Bronchial epithelial cell (primary cell): ENCODE results near the gene THEM4. TPM values are rescaled to one million over a fixed set of nuclear protein-coding genes. Genes with fewer than 3 reads are reported as not detected.

Source experiments
- DNase-seq: peaks from one replicate; pipeline ENCODE4 v3.0.0-alpha.2; 2010; ENCODE audit warnings: low read depth
- FAIRE-seq: peaks from 2 replicates; lab custom pipeline; 2011; peaks lifted over from hg19 to GRCh38; lab: Jason Lieb, UNC
- H3K27me3 ChIP-seq: 2 replicates; pipeline ENCODE4 v1.5.1; 2011; ENCODE audit warnings: low read length; ENCODE audit not compliant: control insufficient read depth, insufficient read depth
- H3K36me3 ChIP-seq: 2 replicates; pipeline ENCODE4 v1.5.1; 2011; ENCODE audit warnings: low read length; ENCODE audit not compliant: control insufficient read depth, insufficient read depth
- H3K4me3 ChIP-seq: 2 replicates; pipeline ENCODE4 v1.5.1; 2011; ENCODE audit warnings: mild to moderate bottlenecking, low read depth, low read length, control low read depth
- total RNA-seq: library from RNA; depleted of rRNA; stranded (reverse); fragments of >200 nt; gene quantifications from 2 replicates; pipeline ENCODE4 v1.2.1, GENCODE V29; 2014
- TF ChIP-seq, protein P1 (sequence below): IDR thresholded peaks from 2 replicates; pipeline ENCODE4 v1.5.1; 2011; ENCODE audit warnings: mild to moderate bottlenecking, moderate library complexity, low read length, control low read depth, inconsistent platforms; ENCODE audit not compliant: insufficient read depth, severe bottlenecking

Gene THEM4
- total RNA-seq, 1 donor from 2014 or later, result 9.7 TPM

DNA sequence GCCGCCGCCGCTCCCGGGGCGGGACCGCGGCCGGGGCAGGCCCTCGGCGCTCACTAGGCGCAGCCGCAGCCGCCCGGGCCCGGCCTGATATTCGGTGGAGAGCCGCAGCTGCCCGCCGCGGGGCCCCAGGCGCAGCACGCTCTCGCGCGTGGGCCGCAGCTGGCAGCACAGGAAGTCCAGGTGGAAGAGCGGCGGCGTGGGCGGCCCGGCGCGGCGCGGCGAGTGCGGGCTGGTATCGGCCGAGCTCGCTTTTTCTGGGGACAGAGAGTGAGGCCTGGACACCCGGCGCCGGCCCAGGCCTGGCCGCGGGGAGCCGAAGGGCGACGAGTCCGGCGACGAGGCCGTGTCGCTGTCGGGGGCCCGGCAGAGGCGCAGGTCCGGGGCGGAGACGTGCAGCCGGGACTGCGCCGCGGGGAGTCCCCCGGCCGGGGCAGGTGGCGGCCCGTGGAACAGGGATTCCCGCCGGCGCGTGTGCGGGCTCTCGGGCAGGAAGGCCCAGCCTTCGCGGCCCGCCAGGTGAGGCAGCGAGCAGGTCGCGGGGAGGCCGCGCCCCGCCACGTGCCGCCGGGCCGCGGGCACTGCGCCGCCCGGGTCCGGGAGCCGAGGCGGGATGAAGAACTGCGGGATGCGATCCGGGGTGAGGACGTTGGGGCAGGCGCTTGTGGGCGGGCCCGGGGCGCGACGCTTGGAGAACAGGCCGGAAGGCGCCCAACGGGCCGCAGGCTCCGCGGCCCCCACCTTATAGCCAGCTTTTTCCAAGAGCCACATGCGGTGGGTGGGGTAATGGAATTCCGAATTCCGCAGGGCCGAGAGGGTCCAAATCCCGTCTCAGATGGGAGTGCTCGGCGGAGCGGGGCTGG lies 70.9 kb downstream of the THEM4 start:
- Histone ChIP-seq H3K27me3 (no peaks in the 10 kb centered on the region), H3K36me3 (no peaks in the 10 kb centered on the region), H3K4me3 (no peak overlapping the region)
- FAIRE-seq (no peak), DNase-seq (no peak)
- TF ChIP-seq, protein P1, sequence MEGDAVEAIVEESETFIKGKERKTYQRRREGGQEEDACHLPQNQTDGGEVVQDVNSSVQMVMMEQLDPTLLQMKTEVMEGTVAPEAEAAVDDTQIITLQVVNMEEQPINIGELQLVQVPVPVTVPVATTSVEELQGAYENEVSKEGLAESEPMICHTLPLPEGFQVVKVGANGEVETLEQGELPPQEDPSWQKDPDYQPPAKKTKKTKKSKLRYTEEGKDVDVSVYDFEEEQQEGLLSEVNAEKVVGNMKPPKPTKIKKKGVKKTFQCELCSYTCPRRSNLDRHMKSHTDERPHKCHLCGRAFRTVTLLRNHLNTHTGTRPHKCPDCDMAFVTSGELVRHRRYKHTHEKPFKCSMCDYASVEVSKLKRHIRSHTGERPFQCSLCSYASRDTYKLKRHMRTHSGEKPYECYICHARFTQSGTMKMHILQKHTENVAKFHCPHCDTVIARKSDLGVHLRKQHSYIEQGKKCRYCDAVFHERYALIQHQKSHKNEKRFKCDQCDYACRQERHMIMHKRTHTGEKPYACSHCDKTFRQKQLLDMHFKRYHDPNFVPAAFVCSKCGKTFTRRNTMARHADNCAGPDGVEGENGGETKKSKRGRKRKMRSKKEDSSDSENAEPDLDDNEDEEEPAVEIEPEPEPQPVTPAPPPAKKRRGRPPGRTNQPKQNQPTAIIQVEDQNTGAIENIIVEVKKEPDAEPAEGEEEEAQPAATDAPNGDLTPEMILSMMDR, result no peak

DNA sequence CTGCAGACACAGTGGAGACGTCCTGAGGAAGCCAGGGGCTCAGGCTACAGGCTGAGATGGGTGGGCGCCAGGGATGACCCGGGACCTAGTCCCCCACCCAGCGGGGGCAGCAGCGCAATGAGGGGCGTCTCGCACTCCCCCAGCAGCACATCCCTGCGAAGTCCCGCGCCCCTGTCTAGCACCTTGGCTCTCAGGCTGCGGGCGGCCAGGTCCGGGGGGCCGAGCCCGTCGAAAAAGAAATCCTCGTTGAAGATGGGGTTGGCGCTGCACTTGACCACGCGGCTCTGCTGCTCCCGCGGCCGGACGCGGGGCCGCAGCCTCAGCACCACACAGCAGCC lies 71.5 kb downstream of the THEM4 start:
- Histone ChIP-seq H3K36me3 (no peaks in the 10 kb centered on the region), H3K4me3 (no peak overlapping the region), H3K27me3 (no peaks in the 10 kb centered on the region)
- no peak for DNase-seq
- no peak for FAIRE-seq
- TF ChIP-seq, protein P1, result no peak

DNA sequence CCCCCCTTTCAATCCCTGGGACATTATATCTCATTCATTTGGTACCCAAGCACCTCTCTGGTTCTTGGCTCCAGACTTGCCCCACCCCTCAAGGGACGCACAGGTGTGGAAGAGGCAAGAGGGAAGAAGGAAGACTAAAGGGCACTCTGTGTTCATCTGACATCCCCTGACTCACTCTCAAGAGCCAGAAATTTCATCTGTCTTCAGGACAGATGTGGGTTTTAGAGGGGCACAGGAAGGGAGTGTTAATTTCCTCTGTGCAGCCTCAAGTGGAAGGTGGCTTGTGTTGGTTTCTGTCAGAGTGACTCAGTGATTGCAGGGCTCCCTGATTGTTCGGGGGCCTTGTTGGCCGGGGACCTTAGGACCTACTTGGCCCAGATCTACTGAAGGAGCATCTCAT lies 72.1 kb downstream of the THEM4 start:
- Histone ChIP-seq H3K36me3 (no peaks in the 10 kb centered on the region), H3K4me3 (no peak overlapping the region), H3K27me3 (no peaks in the 10 kb centered on the region)
- FAIRE-seq (no peak), DNase-seq (no peak)
- TF ChIP-seq, protein P1, result no peak

DNA sequence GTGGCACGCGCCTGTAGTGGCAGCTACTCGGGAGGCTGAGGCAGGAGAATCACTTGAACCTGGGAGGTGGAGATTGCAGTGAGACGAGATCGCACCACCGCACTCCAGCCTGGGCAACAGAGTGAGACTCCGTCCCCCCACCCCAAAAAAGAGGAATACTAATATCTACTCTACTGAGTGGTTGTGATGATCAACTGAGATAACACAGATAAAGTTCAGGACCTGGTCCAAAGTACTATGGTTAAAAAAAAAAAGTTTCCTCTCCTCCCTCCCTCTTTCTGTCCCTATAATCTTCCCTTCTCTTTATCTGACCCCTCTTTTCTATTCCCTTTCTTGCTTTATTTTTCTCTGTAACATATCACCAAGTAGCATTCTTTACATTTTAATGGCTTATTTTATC lies 73.7 kb downstream of the THEM4 start:
- TF ChIP-seq, protein P1, result no peak
- no peak overlapping the region for H3K4me3 ChIP-seq
- H3K27me3 ChIP-seq, result no peaks in the 10 kb centered on the region
- H3K36me3 ChIP-seq, result no peaks in the 10 kb centered on the region
- DNase-seq (no peak), FAIRE-seq (no peak)

DNA sequence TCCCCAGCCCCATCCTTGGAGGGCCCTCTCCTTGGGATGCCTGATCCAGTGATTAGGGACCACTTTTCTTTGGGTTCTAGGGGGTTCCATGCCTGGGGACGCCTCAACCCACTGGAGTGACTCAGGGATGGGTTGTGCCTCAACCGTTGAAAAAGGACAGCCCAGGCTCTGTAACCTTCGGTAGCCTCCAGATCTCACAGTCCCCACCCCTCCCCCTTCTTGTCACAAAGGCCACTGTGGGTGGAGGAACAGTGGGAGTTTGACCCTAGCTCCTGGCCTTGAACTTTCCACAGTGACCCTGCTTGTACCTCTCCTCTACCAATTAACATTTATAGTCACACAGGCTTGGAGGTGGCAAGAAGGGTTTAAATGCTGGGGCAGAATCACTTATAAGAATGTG lies 75.1 kb downstream of the THEM4 start:
- Histone ChIP-seq H3K4me3 (no peak overlapping the region), H3K27me3 (no peaks in the 10 kb centered on the region), H3K36me3 (no peaks in the 10 kb centered on the region)
- TF ChIP-seq, protein P1, result no peak
- no peak for DNase-seq
- FAIRE-seq, result no peak
